B cell (primary cell): ENCODE results near the gene ANGPTL2.

Experiments used
- CTCF ChIP-seq: fragments of 200-600 bp; IDR thresholded peaks from one replicate; pipeline ENCODE4 v1.8.0; 2022; ENCODE audit warnings: antibody characterized with exemption, mild to moderate bottlenecking
- EZH2 ChIP-seq: IDR thresholded peaks from 2 replicates; pipeline ENCODE4 v1.6.1; 2012; ENCODE audit warnings: borderline replicate concordance, low read depth, mild to moderate bottlenecking, moderate library complexity, low read length; ENCODE audit not compliant: insufficient read depth, poor library complexity, severe bottlenecking

- TF ChIP-seq CTCF (no peak), EZH2 (no peak)
Observed at GRCh38 chr9:127053960-127054359, 68.5 kb downstream of the ANGPTL2 start.
